Epithelial cell of esophagus (primary cell): ENCODE data around the gene UBE2A.

ENCODE experiments used
- DNase-seq: peaks from one replicate; pipeline ENCODE4 v3.0.0; 2010; ENCODE audit warnings: low read depth
- H3K4me3 ChIP-seq: 2 replicates; pipeline ENCODE4 v1.5.1; 2011; ENCODE audit warnings: mild to moderate bottlenecking, low read length, control low read depth
- CTCF ChIP-seq: IDR thresholded peaks from 2 replicates; pipeline ENCODE4 v1.5.1; 2011; ENCODE audit warnings: low read depth, mild to moderate bottlenecking, low read length, control low read depth, inconsistent platforms; ENCODE audit not compliant: insufficient read depth; ENCODE audit errors: missing control alignments

The UBE2A gene

GRCh38 chrX:119614776-119615175 is 40.4 kb downstream of the UBE2A start:
- DNase-seq: no peak
- no peak overlapping the region for H3K4me3 ChIP-seq
- TF ChIP-seq CTCF: no peak

- no peak overlapping the region for H3K4me3 ChIP-seq
- TF ChIP-seq CTCF: no peak
- no peak for DNase-seq
Measured at GRCh38 chrX:119617517-119618164, 43.3 kb downstream of the UBE2A start.

- DNase-seq: no peak
- no peak for TF ChIP-seq CTCF
Measured at GRCh38 chrX:119618439-119618838, 44.1 kb downstream of the UBE2A start.

GRCh38 chrX:119622356-119623232 is 48.2 kb downstream of the UBE2A start:
- TF ChIP-seq CTCF: no peak
- DNase-seq: no peak
- H3K4me3 ChIP-seq: no peak overlapping the region

More at GRCh38 chrX:119618439-119618838, 44.1 kb downstream of the UBE2A start:
- no peak overlapping the region for H3K4me3 ChIP-seq

GRCh38 chrX:119624417-119624816 is 50.1 kb downstream of the UBE2A start:
- TF ChIP-seq CTCF: no peak
- DNase-seq: no peak

GRCh38 chrX:119624951-119625668 is 50.7 kb downstream of the UBE2A start:
- TF ChIP-seq CTCF: no peak

More at GRCh38 chrX:119624417-119624816, 50.1 kb downstream of the UBE2A start:
- H3K4me3 ChIP-seq: no peak overlapping the region

More at GRCh38 chrX:119624951-119625668, 50.7 kb downstream of the UBE2A start:
- no peak overlapping the region for H3K4me3 ChIP-seq
- no peak for DNase-seq
